Transverse colon (tissue), 3 donors: ENCODE results near the gene GAS2L2.

ENCODE experiments used
- CTCF ChIP-seq, 5 experiments: fragments of 200-600 bp in 3 of 5; fragments of 450-650 bp in 2 of 5; sonication (generic) in 3 of 5; IDR thresholded peaks; 1 replicate in 2 of 5; 2 replicates in 3 of 5; pipeline ENCODE4 v1.5.1; 2016 to 2017; ENCODE audit warnings: antibody characterized with exemption in 5 of 5, inconsistent platforms in 3 of 5, mild to moderate bottlenecking in 2 of 5, moderate library complexity in 1 of 5
- POLR2A ChIP-seq: fragments of 450-650 bp; IDR thresholded peaks from one replicate; pipeline ENCODE4 v1.6.1; 2016; ENCODE audit warnings: antibody characterized with exemption, mild to moderate bottlenecking, moderate library complexity

- TF ChIP-seq CTCF (IDR thresholded peaks at IDR 0.05) = no peak
- peak; percentile 85 for TF ChIP-seq POLR2A
These were observed 42.2 kb upstream of the GAS2L2 start, which contains the start of gene MMP28 for GRCh38 chr17:35795007-35795870.
